Adipocyte (in vitro differentiated cells): ENCODE data around the gene UBP1.

ENCODE experiments used
- DNase-seq: peaks from one replicate; pipeline ENCODE4 v3.0.0-alpha.2; 2015; ENCODE audit warnings: low read depth
- H3K27me3 ChIP-seq: replicated peaks from 2 replicates; pipeline ENCODE4 v1.7.0; 2013; ENCODE audit warnings: mild to moderate bottlenecking, low read length, moderate library complexity; ENCODE audit not compliant: control insufficient read depth, insufficient read depth
- H3K36me3 ChIP-seq: 2 replicates; pipeline ENCODE4 v1.7.0; 2013; ENCODE audit warnings: low read length, mild to moderate bottlenecking, moderate library complexity; ENCODE audit not compliant: control insufficient read depth, insufficient read depth, severe bottlenecking
- H3K4me1 ChIP-seq: 2 replicates; pipeline ENCODE4 v1.7.0; 2013; ENCODE audit warnings: mild to moderate bottlenecking, low read length, moderate library complexity; ENCODE audit not compliant: control insufficient read depth, insufficient read depth
- H3K4me3 ChIP-seq: 2 replicates; pipeline ENCODE4 v1.7.0; 2013; ENCODE audit warnings: mild to moderate bottlenecking, low read length, moderate library complexity
- H3K9ac ChIP-seq: 2 replicates; pipeline ENCODE4 v1.7.0; 2013; ENCODE audit warnings: mild to moderate bottlenecking, low read length, moderate library complexity
- H3K9me3 ChIP-seq: 2 replicates; pipeline ENCODE4 v1.7.0; 2013; ENCODE audit warnings: mild to moderate bottlenecking, low read length, moderate library complexity; ENCODE audit not compliant: control insufficient read depth

UBP1 gene

GRCh38 chr3:33388374-33389100, 51.7 kb downstream of the UBP1 start:
- no peaks in the 10 kb centered on the region for H3K9me3 ChIP-seq
- no peak for DNase-seq
- H3K36me3 ChIP-seq: peaks cover 87% of the 10 kb centered on the region
- H3K9ac ChIP-seq: no peak overlapping the region
- H3K4me1 ChIP-seq: peaks cover 39% of the 10 kb centered on the region
- H3K4me3 ChIP-seq: no peak overlapping the region
- no peaks in the 10 kb centered on the region for H3K27me3 ChIP-seq

- DNase-seq: no peak
- peaks cover 24% of the 10 kb centered on the region for H3K4me1 ChIP-seq
- no peak overlapping the region for H3K4me3 ChIP-seq
- no peak overlapping the region for H3K9ac ChIP-seq
- H3K36me3 ChIP-seq: peaks cover 74% of the 10 kb centered on the region
- H3K9me3 ChIP-seq: no peaks in the 10 kb centered on the region
- no peaks in the 10 kb centered on the region for H3K27me3 ChIP-seq
Measured at GRCh38 chr3:33386631-33387030, 53.6 kb downstream of the UBP1 start.

GRCh38 chr3:33385423-33385822, 54.8 kb downstream of the UBP1 start:
- DNase-seq: no peak
- H3K36me3 ChIP-seq: peaks cover 70% of the 10 kb centered on the region

DNA sequence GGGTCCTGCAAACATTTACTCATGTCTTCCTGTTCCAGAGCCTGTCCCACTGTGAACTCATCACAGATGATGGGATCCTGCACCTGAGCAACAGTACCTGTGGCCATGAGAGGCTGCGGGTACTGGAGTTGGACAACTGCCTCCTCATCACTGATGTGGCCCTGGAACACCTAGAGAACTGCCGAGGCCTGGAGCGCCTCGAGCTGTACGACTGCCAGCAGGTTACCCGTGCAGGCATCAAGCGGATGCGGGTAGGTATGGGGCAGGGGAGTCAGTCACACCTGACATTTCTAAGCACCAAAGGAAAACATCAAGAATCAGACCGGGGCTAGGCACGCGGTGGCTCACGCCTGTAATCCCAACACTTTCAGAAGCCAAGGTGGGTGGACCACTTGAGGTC, 56.3 kb downstream of the UBP1 start:
- Histone ChIP-seq H3K4me3 (no peak overlapping the region), H3K27me3 (no peaks in the 10 kb centered on the region), H3K36me3 (peaks cover 57% of the 10 kb centered on the region), H3K9me3 (no peaks in the 10 kb centered on the region), H3K4me1 (peaks cover 14% of the 10 kb centered on the region), H3K9ac (no peak overlapping the region)
- DNase-seq: no peak

More at GRCh38 chr3:33385423-33385822, 54.8 kb downstream of the UBP1 start:
- Histone ChIP-seq H3K4me3 (no peak overlapping the region), H3K9ac (no peak overlapping the region), H3K27me3 (no peaks in the 10 kb centered on the region), H3K9me3 (no peaks in the 10 kb centered on the region), H3K4me1 (peaks cover 15% of the 10 kb centered on the region)

- H3K9ac ChIP-seq: no peak overlapping the region
- H3K4me3 ChIP-seq: no peak overlapping the region
- no peaks in the 10 kb centered on the region for H3K27me3 ChIP-seq
- H3K36me3 ChIP-seq: peaks cover 34% of the 10 kb centered on the region
- H3K9me3 ChIP-seq: no peaks in the 10 kb centered on the region
- peaks cover 22% of the 10 kb centered on the region for H3K4me1 ChIP-seq
- DNase-seq: no peak
Measured at GRCh38 chr3:33380653-33381052, 59.6 kb downstream of the UBP1 start.

GRCh38 chr3:33377931-33378330, 62.3 kb downstream of the UBP1 start:
- H3K27me3 ChIP-seq: no peaks in the 10 kb centered on the region
- DNase-seq: peak; percentile 41
- H3K9ac ChIP-seq: no peak overlapping the region
- peaks cover 26% of the 10 kb centered on the region for H3K36me3 ChIP-seq
- H3K4me3 ChIP-seq: no peak overlapping the region
- H3K4me1 ChIP-seq: peaks cover 15% of the 10 kb centered on the region
- H3K9me3 ChIP-seq: no peaks in the 10 kb centered on the region

GRCh38 chr3:33377489-33377888, 62.7 kb downstream of the UBP1 start:
- Histone ChIP-seq H3K9me3 (no peaks in the 10 kb centered on the region), H3K9ac (no peak overlapping the region), H3K4me1 (peaks cover 18% of the 10 kb centered on the region), H3K36me3 (peaks cover 26% of the 10 kb centered on the region), H3K27me3 (no peaks in the 10 kb centered on the region), H3K4me3 (no peak overlapping the region)
- no peak for DNase-seq

- peaks cover 15% of the 10 kb centered on the region for H3K36me3 ChIP-seq
Measured at GRCh38 chr3:33373082-33373437, 67.1 kb downstream of the UBP1 start.

GRCh38 chr3:33372218-33373081, 67.8 kb downstream of the UBP1 start:
- peak; percentile 82 for DNase-seq
- H3K9me3 ChIP-seq: no peaks in the 10 kb centered on the region
- H3K9ac ChIP-seq: no peak overlapping the region
- H3K4me1 ChIP-seq: peaks cover 11% of the 10 kb centered on the region
- H3K27me3 ChIP-seq: no peaks in the 10 kb centered on the region
- peaks cover 15% of the 10 kb centered on the region for H3K36me3 ChIP-seq
- H3K4me3 ChIP-seq: peak overlapping the region; percentile 31

More at GRCh38 chr3:33373082-33373437, 67.1 kb downstream of the UBP1 start:
- no peaks in the 10 kb centered on the region for H3K27me3 ChIP-seq
- H3K4me1 ChIP-seq: peaks cover 17% of the 10 kb centered on the region
- no peak overlapping the region for H3K4me3 ChIP-seq
- H3K9me3 ChIP-seq: no peaks in the 10 kb centered on the region
- DNase-seq: no peak
- H3K9ac ChIP-seq: no peak overlapping the region

DNA sequence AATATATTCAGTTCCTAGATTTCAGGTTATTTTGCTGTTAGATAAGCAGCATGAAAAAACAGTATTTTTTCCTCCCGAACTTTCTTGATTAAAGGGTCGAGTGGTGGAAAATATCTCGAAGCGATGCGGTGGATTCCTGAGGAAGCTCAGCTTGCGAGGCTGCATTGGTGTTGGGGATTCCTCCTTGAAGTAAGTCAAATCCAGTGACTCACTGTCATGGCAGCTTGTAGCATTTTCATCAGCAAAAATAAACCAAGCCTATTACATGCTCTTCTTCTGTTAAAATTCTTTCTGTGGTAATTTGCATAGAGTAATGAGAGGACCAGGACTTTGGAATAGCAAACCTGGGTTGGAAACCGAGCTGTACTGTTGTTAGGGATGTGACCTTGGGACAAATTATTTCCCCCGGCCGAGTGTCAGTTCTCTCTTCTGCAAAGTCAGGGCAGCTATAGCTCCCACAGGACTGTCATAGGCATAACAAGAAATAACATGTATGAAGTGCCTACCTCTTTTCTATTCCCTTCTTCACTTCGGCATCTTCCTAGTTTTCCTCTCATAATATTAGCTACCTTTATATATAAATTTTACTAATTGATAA, 75.6 kb downstream of the UBP1 start:
- Histone ChIP-seq H3K36me3 (no peaks in the 10 kb centered on the region), H3K9me3 (no peaks in the 10 kb centered on the region), H3K4me3 (no peak overlapping the region), H3K9ac (no peak overlapping the region), H3K4me1 (peaks cover 8% of the 10 kb centered on the region), H3K27me3 (no peaks in the 10 kb centered on the region)
- DNase-seq: peak; percentile 62

- no peak overlapping the region for H3K4me3 ChIP-seq
- H3K27me3 ChIP-seq: no peaks in the 10 kb centered on the region
- H3K9ac ChIP-seq: no peak overlapping the region
- H3K4me1 ChIP-seq: peaks cover 8% of the 10 kb centered on the region
- DNase-seq: no peak
- H3K9me3 ChIP-seq: no peaks in the 10 kb centered on the region
- H3K36me3 ChIP-seq: no peaks in the 10 kb centered on the region
Measured at GRCh38 chr3:33364060-33364459, 76.1 kb downstream of the UBP1 start.
